Measurements from ENCODE around the gene GRB10.
"Not testable (repeated sequence)": the region's sequence is repeated elsewhere in the genome, so short reads cannot be mapped to it uniquely, and the experiment has no call there.

- TF ChIP-seq, protein P1, sequence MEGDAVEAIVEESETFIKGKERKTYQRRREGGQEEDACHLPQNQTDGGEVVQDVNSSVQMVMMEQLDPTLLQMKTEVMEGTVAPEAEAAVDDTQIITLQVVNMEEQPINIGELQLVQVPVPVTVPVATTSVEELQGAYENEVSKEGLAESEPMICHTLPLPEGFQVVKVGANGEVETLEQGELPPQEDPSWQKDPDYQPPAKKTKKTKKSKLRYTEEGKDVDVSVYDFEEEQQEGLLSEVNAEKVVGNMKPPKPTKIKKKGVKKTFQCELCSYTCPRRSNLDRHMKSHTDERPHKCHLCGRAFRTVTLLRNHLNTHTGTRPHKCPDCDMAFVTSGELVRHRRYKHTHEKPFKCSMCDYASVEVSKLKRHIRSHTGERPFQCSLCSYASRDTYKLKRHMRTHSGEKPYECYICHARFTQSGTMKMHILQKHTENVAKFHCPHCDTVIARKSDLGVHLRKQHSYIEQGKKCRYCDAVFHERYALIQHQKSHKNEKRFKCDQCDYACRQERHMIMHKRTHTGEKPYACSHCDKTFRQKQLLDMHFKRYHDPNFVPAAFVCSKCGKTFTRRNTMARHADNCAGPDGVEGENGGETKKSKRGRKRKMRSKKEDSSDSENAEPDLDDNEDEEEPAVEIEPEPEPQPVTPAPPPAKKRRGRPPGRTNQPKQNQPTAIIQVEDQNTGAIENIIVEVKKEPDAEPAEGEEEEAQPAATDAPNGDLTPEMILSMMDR (conservative IDR thresholded peaks at IDR 0.05; ENCODE audit: low read depth in 2 of 2), result not testable (repeated sequence)
- TF ChIP-seq POLR2AphosphoS5 (IDR thresholded peaks at IDR 0.05; ENCODE audit: low read depth), result not testable (repeated sequence)
Measured at GRCh38 chr7:50580666-50581065, 202.0 kb downstream of the GRB10 start.

Measured in GM23338 (cell line).